GM19328 (cell line): ENCODE measurements around the gene CHMP3.
"Not testable (repeated sequence)": the region's sequence is repeated elsewhere in the genome, so short reads cannot be mapped to it uniquely, and the experiment has no call there.

Experiments
- ATAC-seq: cut with Tn5 transposase; IDR thresholded peaks from one replicate; pipeline ENCODE4 v1.9.1; 2021; ENCODE audit warnings: mild to moderate bottlenecking, moderate library complexity; ENCODE audit not compliant: unreplicated experiment

The CHMP3 gene

GRCh38 chr2:86549963-86550725 lies 13.1 kb downstream of the CHMP3 start:
- not testable (repeated sequence) for ATAC-seq

DNA sequence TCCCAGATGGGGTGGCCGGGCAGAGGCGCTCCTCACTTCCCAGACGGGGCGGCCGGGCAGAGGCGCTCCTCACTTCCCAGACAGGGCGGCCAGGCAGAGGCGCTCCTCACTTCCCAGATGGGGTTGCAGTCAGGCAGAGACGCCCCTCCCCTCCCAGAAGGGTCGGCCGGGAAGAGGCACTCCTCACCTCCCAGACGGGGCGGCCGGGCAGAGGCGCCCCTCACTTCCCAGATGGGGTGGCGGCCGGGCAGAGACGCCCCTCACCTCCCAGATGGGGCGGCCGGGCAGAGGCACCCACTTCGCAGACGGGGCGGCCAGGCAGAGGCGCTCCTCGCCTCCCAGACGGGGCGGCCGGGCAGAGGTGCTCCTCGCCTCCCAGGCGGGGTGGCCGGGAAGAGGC lies 13.8 kb downstream of the CHMP3 start:
- ATAC-seq, result not testable (repeated sequence)

GRCh38 chr2:86548913-86549396 lies 14.3 kb downstream of the CHMP3 start:
- ATAC-seq, result not testable (repeated sequence)

- not testable (repeated sequence) for ATAC-seq
These were observed 14.9 kb downstream of the CHMP3 start for GRCh38 chr2:86548165-86548912.

DNA sequence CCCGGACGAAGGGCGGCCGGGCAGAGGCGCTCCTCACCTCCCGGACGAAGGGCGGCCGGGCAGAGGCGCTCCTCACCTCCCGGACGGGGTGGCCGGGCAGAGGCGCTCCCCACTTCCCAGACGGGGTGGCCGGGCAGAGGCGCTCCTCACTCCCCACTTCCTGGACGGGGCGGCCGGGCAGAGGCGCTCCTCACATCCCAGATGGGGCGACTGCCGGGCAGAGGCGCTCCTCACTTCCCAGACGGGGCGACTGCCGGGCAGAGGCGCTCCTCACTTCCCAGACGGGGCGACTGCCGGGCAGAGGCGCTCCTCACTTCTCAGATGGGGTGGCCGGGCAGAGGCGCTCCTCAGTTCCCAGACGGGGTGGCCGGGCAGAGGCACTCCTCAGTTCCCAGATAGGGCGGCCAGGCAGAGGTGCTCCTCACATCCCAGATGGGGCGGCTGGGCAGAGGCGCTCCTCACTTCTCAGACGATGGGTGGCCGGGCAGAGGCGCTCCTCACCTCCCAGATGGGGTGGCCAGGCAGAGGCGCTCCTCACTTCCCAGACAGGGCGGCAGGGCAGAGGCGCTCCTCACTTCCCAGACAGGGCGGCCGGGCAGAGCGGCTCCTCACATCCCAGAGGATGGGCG lies 17.8 kb downstream of the CHMP3 start:
- ATAC-seq, result not testable (repeated sequence)

DNA sequence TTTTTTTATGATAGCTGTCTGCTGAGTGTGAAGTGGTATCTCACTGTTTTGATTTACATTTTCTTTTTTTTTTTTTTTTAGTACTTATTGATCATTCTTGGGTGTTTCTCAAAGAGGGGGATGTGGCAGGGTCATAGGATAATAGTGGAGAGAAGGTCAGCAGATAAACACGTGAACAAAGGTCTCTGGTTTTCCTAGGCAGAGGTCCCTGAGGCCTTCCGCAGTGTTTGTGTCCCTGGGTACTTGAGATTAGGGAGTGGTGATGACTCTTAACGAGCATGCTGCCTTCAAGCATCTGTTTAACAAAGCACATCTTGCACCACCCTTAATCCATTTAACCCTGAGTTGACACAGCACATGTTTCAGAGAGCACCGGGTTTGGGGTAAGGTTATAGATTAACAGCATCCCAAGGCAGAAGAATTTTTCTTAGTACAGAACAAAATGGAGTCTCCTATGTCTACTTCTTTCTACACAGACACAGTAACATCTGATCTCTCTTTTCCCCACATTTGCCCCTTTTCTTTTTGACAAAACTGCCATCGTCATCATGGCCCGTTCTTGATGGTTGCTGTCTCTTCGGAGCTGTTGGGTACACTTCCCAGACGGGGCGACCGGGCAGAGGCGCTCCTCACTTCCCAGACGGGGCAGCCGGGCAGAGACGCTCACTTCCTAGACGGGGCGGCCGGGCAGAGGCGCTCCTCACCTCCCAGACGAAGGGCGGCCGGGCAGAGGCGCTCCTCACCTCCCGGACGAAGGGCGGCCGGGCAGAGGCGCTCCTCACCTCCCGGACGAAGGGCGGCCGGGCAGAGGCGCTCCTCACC lies 18.8 kb downstream of the CHMP3 start:
- ATAC-seq, result not testable (repeated sequence)

GRCh38 chr2:86543793-86544192 lies 19.4 kb downstream of the CHMP3 start:
- ATAC-seq, result no peak

- no peak for ATAC-seq
These were observed 19.9 kb downstream of the CHMP3 start for GRCh38 chr2:86543335-86543734.

GRCh38 chr2:86542814-86543213 lies 20.4 kb downstream of the CHMP3 start:
- no peak for ATAC-seq

GRCh38 chr2:86541334-86541733 lies 21.9 kb downstream of the CHMP3 start:
- ATAC-seq, result no peak

DNA sequence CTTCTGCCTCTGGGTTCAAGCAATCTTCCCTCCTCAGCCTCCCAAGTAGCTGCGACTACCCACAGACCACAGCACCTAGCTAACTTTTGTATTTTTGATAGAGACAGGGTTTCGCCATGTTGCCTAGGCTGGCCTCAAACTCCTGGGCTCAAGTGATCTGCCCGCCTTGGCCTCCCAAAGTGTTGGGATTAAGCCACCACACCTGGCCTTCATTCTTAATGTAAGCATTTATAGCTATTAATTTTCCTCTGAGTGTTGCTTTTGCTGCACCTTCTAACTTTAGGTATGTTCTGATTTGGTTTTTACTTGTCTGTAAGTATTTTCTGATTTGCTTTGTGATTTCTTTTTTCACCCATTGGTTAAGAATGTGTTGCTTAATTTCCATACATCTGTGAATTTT lies 29.7 kb downstream of the CHMP3 start:
- no peak for ATAC-seq

DNA sequence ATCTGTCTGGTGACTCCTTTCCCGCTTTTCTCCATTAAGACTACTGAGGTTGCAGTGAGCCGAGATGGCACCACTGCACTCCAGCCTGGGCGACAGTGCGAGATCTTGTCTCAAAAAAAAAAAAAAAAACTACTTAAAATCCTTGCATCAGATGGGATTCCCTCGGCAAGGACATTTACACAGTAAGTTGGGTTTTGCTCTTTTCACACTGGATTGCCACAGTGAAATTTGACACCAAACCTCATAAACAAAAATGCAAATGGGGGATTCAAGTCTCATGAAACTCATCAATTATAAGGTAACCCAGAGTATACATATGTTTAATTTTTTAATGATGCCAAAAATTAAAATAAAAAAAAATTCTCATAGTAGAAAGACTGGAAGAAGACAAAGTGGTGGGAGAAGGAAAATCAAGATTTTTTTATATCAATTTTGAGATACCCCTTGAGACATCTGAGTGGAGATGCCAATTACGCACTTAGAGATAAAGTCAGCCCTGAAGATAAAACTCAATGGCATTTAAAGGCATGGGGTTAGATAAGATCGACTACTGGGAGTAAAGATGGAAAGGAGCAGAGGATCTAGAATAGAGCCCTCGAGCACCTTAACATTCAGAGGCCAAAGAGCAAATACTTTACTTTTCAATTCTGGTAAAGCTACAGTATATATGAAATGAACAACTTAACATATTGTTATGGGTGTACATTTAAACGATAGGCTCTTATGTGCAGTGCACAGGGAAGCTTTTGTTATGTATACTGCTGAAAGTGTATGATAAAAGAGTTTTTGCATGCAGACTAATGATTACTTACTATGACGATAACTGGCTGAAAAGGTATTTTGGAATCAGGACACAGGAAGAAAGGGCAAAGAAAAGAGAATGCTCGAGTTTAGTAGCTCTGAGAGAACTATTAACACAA lies 37.6 kb downstream of the CHMP3 start:
- no peak for ATAC-seq

DNA sequence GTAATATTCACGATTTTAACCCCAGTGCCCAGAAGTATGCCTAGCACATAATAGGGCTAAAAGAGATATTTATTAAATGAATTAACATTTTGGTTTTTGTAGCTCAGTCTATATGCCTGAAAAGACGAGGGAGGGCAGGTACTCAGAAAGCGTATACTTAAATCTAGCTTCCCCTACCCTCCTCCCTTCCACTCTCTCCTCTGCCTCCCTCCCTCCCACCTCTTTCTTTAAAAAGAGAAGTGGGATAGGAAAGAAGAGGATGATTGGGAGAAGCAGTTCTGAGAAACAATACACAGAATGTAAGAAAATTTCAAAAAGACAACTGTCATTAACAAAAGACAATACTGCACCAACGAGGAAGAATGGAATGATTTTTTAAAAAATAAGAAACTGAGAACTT lies 39.8 kb downstream of the CHMP3 start:
- no peak for ATAC-seq

GRCh38 chr2:86522711-86523110 lies 40.5 kb downstream of the CHMP3 start:
- no peak for ATAC-seq

DNA sequence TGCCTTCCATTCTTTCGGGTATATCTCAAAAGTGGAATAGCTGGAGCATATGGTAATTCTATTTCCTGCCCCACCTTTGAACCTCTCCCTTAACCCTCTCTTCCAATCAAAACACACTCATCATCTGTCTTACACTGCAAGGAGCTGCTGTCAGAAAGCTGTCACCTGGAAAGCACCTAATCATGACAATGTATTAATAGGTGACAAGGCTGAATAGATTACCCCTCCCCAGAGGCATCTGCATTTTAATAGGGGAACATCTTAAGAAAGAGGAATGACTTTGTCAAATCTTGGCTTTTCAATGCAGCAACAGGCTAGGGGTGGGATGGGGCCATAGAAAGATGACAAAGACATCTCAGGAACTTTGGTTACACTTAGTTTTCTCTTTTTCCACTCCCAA lies 41.3 kb downstream of the CHMP3 start:
- no peak for ATAC-seq

GRCh38 chr2:86520153-86520552 lies 43.1 kb downstream of the CHMP3 start:
- no peak for ATAC-seq

DNA sequence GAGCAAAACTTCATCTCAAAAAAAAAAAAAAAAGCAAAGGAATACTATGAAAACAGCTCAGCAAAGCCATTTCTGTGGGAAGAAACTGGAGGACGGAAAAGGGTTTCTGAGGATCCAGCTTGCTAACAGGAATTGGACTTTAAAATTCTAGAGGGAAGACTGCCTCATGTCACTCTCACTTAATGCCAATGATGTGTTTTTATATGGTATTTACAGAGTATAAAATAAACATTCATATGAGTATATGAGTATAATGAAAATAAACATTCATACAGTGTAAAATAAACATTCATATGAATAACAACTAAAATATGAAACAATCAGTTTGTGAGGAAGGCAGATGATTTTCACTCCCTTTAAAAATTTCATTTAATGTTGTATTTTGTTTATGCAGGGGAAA lies 43.9 kb downstream of the CHMP3 start:
- ATAC-seq, result no peak

DNA sequence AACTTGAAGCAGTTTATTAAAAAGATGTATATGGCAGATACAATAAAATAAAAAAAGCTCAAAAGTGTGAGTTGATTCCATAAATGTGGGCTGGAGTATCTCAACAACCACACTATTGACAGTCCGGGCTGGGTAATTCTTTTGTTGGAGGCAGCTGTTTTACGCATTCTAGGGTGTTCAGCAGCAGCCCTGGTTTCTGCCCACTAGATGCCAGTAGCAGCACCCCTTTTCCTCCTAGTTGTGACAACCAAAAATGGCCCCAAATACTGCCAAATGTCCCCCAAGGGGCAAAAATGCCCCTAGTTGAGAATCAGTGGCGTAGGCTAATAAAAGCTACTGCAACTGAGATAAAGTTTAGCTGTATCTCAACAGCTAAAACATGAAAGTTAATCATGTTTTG lies 44.8 kb downstream of the CHMP3 start:
- no peak for ATAC-seq

GRCh38 chr2:86513948-86514660 lies 49.1 kb downstream of the CHMP3 start:
- no peak for ATAC-seq
